ENCODE measurements around the gene P4HA1. TPM values are rescaled to one million over a fixed set of nuclear protein-coding genes. Genes with fewer than 3 reads are reported as not detected.
A peak's percentile ranks its signal among the peaks of the same experiment; 100 is the strongest.

The P4HA1 gene
- total RNA-seq, 2 experiments from 2014 or later, result 15.3 to 15.9 TPM

GRCh38 chr10:73092830-73093229 lies 3.8 kb downstream of the P4HA1 start:
- H3K27ac Mint-ChIP-seq, result no peak overlapping the region

DNA sequence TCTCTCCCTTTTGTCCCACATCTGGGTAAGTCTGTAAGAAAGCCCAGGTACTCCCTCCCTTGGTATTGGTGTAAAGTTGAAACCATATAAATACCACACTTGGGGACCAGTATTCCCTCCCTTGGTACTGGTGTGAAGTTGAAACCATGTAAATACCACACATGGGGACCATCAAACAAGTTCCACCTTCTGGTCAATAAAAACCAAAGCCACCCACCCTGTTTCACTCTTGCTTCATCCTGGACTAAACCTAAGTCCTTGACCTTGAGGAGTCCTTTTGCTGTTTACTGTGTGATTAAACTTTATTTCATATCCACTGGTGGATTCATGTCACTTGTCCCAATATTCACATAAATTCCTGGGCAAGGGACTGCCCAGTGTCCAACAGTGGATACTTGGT lies 8.4 kb downstream of the P4HA1 start:
- Mint-ChIP-seq H3K4me3 (no peak overlapping the region), H3K4me1 (ENCODE audit: low read depth) (peaks cover 10% of the 10 kb centered on the region), H3K9me3 (no peaks in the 10 kb centered on the region), H3K27me3 (ENCODE audit: low read depth) (no peaks in the 10 kb centered on the region), H3K27ac (no peak overlapping the region), H3K36me3 (ENCODE audit: low read depth) (no peaks in the 10 kb centered on the region)
- intact Hi-C loops (cut with micrococcal nuclease), result no loop called here
- no peak for DNase-seq
- CTCF ChIA-PET, result interaction anchor here (1.4 kb wide), 1 partner anchor 71 kb away, joined by 5 read pairs; no protein-coding TSS in a partner anchor

More at GRCh38 chr10:73092830-73093229, 3.8 kb downstream of the P4HA1 start:
- intact Hi-C loops (cut with micrococcal nuclease), result no loop called here
- H3K27me3 Mint-ChIP-seq (ENCODE audit: low read depth), result no peaks in the 10 kb centered on the region
- no peak overlapping the region for H3K4me3 Mint-ChIP-seq
- CTCF ChIA-PET, result interaction anchor here (1.6 kb wide), 1 partner anchor 15 kb away, joined by 4 read pairs; no protein-coding TSS in a partner anchor
- no peaks in the 10 kb centered on the region for H3K9me3 Mint-ChIP-seq
- DNase-seq, result no peak
- H3K4me1 Mint-ChIP-seq (ENCODE audit: low read depth), result peaks cover 32% of the 10 kb centered on the region
- H3K36me3 Mint-ChIP-seq (ENCODE audit: low read depth), result no peaks in the 10 kb centered on the region

DNA sequence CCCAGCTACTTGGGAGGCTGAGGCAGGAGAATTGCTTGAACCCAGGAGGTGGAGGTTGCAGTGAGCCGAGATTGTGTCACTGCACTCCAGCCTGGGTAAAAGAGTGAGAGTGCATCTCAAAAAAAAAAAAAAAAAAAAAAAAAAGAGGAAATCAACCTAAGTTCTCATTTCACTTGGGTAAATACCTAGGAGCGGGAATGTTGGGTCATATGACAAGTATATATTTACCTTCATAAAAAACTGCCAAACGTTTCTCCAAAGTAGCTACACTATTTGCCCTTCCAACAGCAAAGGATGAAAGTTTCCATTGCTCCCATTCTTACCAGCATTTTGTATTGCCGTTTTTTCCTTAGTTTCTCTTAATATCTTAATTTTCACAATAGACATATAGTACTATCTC lies 9.8 kb downstream of the P4HA1 start:
- no peak for DNase-seq
- CTCF ChIA-PET, result no interaction called here
- H3K4me1 Mint-ChIP-seq (ENCODE audit: low read depth), result peaks cover 4% of the 10 kb centered on the region

DNA sequence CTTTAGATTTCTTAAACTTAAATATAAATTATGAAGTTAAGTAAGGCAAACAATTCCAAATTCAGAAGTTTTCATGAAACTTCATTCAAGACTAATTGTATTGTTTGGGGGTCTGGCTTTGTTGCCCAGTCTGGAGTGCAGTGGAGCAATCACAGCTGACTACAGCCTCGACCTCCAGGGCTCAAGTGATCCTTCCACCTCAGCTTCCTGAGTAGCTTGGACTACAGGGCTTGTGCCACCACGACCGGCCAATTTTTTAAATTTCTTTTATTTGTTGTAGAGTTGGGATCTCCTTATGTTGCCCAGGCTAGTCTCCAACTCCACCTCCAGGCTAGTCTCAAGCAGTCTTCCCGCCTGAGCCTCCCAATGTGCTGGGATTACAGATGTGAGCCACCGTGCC lies 12.5 kb downstream of the P4HA1 start:
- peaks cover 6% of the 10 kb centered on the region for H3K4me1 Mint-ChIP-seq (ENCODE audit: low read depth)
- DNase-seq, result no peak
- no peaks in the 10 kb centered on the region for H3K27me3 Mint-ChIP-seq (ENCODE audit: low read depth)
- CTCF ChIA-PET, result interaction anchor here (0.6 kb wide), 1 partner anchor 468 kb away, joined by 3 read pairs; no protein-coding TSS in a partner anchor
- intact Hi-C loops (cut with micrococcal nuclease), result no loop called here
- H3K9me3 Mint-ChIP-seq, result no peaks in the 10 kb centered on the region
- no peak overlapping the region for H3K27ac Mint-ChIP-seq
- no peaks in the 10 kb centered on the region for H3K36me3 Mint-ChIP-seq (ENCODE audit: low read depth)
- no peak overlapping the region for H3K4me3 Mint-ChIP-seq

More for the DNA sequence above, 9.8 kb downstream of the P4HA1 start:
- H3K9me3 Mint-ChIP-seq, result no peaks in the 10 kb centered on the region
- intact Hi-C loops (cut with micrococcal nuclease), result no loop called here
- no peaks in the 10 kb centered on the region for H3K36me3 Mint-ChIP-seq (ENCODE audit: low read depth)
- no peak overlapping the region for H3K4me3 Mint-ChIP-seq
- no peak overlapping the region for H3K27ac Mint-ChIP-seq
- H3K27me3 Mint-ChIP-seq (ENCODE audit: low read depth), result no peaks in the 10 kb centered on the region

GRCh38 chr10:73083221-73083620 lies 13.4 kb downstream of the P4HA1 start:
- H3K27ac Mint-ChIP-seq, result no peak overlapping the region
- no peak for DNase-seq
- H3K36me3 Mint-ChIP-seq (ENCODE audit: low read depth), result no peaks in the 10 kb centered on the region
- H3K9me3 Mint-ChIP-seq, result no peaks in the 10 kb centered on the region
- H3K27me3 Mint-ChIP-seq (ENCODE audit: low read depth), result no peaks in the 10 kb centered on the region
- intact Hi-C loops (cut with micrococcal nuclease), result no loop called here
- peaks cover 6% of the 10 kb centered on the region for H3K4me1 Mint-ChIP-seq (ENCODE audit: low read depth)
- CTCF ChIA-PET, result no interaction called here
- no peak overlapping the region for H3K4me3 Mint-ChIP-seq

GRCh38 chr10:73079779-73080541 lies 16.7 kb downstream of the P4HA1 start:
- Mint-ChIP-seq H3K4me1 (ENCODE audit: low read depth) (peaks cover 13% of the 10 kb centered on the region), H3K36me3 (ENCODE audit: low read depth) (no peaks in the 10 kb centered on the region), H3K9me3 (no peaks in the 10 kb centered on the region), H3K27ac (no peak overlapping the region), H3K4me3 (no peak overlapping the region), H3K27me3 (ENCODE audit: low read depth) (no peaks in the 10 kb centered on the region)
- CTCF ChIA-PET, result interaction anchor here (1.7 kb wide), 1 partner anchor 19 kb away, joined by 6 read pairs; no protein-coding TSS in a partner anchor
- no peak for DNase-seq
- intact Hi-C loops (cut with micrococcal nuclease), result no loop called here

DNA sequence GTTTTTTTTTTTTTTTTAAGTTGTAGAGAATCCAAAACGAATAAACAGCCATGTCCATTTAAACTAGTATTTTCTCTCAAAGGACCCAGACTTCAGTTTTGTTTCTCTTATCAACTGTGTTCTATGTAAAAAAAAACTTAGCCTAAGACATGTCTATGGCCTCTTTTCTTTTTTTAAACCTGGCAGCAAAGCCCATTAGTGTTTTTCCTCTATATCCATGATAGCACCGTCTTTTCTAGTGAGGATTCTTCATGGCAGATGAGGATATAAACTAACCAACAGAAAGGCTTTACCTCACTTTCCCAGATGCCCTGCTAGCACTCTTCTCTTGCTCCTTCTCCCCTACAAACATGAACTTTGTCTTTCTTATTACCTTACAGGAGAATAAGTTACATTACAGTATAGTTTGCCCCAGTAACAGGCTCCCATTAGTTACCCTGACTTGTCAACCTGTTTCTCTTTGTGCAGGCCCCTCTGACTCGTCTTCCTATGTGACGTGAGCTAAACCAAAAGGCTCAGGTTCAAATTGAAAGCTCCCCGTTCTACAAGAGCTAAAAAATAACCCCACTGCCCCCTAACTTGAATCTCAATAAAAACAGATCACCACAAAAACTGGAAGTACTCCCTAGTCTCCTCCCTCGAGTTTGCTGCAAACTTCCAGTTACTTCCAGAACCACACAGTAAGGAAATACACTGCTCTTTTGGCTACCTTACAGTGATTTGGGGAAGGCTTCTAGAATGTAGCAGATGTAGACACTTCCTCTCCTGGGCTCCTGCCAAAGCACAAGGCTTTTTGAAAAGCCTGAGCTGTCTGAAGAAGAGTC lies 20.1 kb downstream of the P4HA1 start:
- Mint-ChIP-seq H3K4me1 (ENCODE audit: low read depth) (peaks cover 12% of the 10 kb centered on the region), H3K36me3 (ENCODE audit: low read depth) (peaks cover 13% of the 10 kb centered on the region), H3K27me3 (ENCODE audit: low read depth) (no peaks in the 10 kb centered on the region), H3K4me3 (no peak overlapping the region), H3K27ac (peak overlapping the region; percentile 39), H3K9me3 (no peaks in the 10 kb centered on the region)
- intact Hi-C loops (cut with micrococcal nuclease), result no loop called here
- DNase-seq, result no peak
- CTCF ChIA-PET, result interaction anchor here (1.4 kb wide), 1 partner anchor 17 kb away, joined by 4 read pairs; no protein-coding TSS in a partner anchor

- Mint-ChIP-seq H3K4me1 (ENCODE audit: low read depth) (peaks cover 12% of the 10 kb centered on the region), H3K9me3 (no peaks in the 10 kb centered on the region), H3K27ac (no peak overlapping the region), H3K36me3 (ENCODE audit: low read depth) (peaks cover 13% of the 10 kb centered on the region), H3K4me3 (no peak overlapping the region), H3K27me3 (ENCODE audit: low read depth) (no peaks in the 10 kb centered on the region)
- CTCF ChIA-PET, result interaction anchor here (0.8 kb wide), 1 partner anchor 11 kb away, joined by 3 read pairs; no protein-coding TSS in a partner anchor
- intact Hi-C loops (cut with micrococcal nuclease), result no loop called here
- no peak for DNase-seq
These were observed 20.8 kb downstream of the P4HA1 start for GRCh38 chr10:73075829-73076228.

- DNase-seq, result no peak
- intact Hi-C loops (cut with micrococcal nuclease), result no loop called here
- Mint-ChIP-seq H3K9me3 (no peaks in the 10 kb centered on the region), H3K27ac (no peak overlapping the region), H3K27me3 (ENCODE audit: low read depth) (no peaks in the 10 kb centered on the region), H3K36me3 (ENCODE audit: low read depth) (peaks cover 13% of the 10 kb centered on the region), H3K4me1 (ENCODE audit: low read depth) (peaks cover 7% of the 10 kb centered on the region), H3K4me3 (no peak overlapping the region)
- CTCF ChIA-PET, result interaction anchor here (0.6 kb wide), 1 partner anchor 44 kb away, joined by 3 read pairs; no protein-coding TSS in a partner anchor
These were observed 23.0 kb downstream of the P4HA1 start for GRCh38 chr10:73073627-73074026.

DNA sequence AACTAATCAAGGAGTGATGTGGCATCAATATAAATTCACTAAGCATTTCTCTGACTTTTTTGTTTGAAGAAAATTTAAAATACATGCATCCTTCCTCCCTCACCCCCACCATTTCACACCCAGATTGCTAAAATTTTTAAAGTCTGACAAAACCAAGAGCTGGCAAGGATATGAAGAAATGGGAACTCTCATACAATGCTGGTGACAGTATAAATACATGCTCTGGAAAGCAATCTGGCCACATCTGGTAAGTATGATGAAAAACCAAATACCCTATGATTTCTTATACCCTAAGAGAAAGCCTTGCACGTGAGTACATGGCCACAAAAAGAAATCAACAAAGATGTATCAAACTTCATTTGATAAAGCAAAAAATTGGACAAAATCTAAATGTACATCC lies 31.2 kb downstream of the P4HA1 start:
- Mint-ChIP-seq H3K36me3 (ENCODE audit: low read depth) (peaks cover 7% of the 10 kb centered on the region), H3K27me3 (ENCODE audit: low read depth) (no peaks in the 10 kb centered on the region), H3K27ac (no peak overlapping the region), H3K4me3 (no peak overlapping the region), H3K9me3 (no peaks in the 10 kb centered on the region), H3K4me1 (ENCODE audit: low read depth) (peaks cover 7% of the 10 kb centered on the region)
- DNase-seq, result no peak
- CTCF ChIA-PET, result no interaction called here
- intact Hi-C loops (cut with micrococcal nuclease), result no loop called here

DNA sequence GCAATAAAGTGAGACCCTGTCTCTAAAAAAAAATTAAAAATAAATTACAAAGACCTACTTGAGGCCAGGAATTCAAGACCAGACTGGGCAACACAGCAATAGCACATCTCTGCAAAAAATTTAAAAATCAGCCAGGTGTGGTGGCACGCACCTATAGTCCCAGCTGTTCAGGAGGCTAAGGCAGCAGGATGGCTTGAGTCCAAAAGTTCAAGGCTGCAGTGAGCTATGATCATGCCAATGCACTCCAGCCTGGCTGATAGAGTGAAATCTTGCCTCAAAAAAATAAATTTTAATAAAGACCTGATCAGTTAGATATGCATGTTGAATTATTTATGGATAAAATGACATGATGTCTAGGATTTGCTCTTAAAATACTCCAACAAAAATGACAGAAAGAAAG lies 34.9 kb downstream of the P4HA1 start:
- peaks cover 10% of the 10 kb centered on the region for H3K4me1 Mint-ChIP-seq (ENCODE audit: low read depth)
- H3K27me3 Mint-ChIP-seq (ENCODE audit: low read depth), result no peaks in the 10 kb centered on the region
- H3K36me3 Mint-ChIP-seq (ENCODE audit: low read depth), result peaks cover 14% of the 10 kb centered on the region
- CTCF ChIA-PET, result interaction anchor here (0.6 to 1.2 kb wide), 3 partner anchors 18 to 103 kb away, joined by 3 to 6 read pairs (median 3); no protein-coding TSS in a partner anchor
- no peak overlapping the region for H3K4me3 Mint-ChIP-seq
- no peak overlapping the region for H3K27ac Mint-ChIP-seq
- DNase-seq, result no peak
- no peaks in the 10 kb centered on the region for H3K9me3 Mint-ChIP-seq
- intact Hi-C loops (cut with micrococcal nuclease), result loop anchor here (1.0 kb wide), 1 partner anchor 697 kb away; no protein-coding TSS in a partner anchor
